ENCODE results near the gene LYZL4.

DNA sequence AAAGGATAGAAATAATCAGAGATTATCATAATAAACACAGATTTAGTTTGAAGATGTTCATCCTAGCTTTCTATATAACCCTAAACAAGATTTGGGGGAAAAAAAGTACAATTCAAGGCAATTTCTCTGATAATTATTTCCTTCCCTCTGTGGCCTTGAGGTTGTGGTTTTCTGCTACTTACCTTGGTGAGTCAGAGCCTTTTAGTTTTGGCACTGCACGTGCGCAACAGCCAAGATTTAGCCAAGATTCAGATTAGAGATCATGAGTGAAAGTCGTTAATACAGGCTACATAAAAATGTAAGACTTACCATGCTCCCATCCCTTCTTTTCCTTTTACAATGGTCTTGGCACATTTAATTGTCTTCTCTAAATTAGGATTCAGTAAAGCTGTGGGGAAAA lies 6.7 kb downstream of the LYZL4 start:
- TF ChIP-seq, protein P1, sequence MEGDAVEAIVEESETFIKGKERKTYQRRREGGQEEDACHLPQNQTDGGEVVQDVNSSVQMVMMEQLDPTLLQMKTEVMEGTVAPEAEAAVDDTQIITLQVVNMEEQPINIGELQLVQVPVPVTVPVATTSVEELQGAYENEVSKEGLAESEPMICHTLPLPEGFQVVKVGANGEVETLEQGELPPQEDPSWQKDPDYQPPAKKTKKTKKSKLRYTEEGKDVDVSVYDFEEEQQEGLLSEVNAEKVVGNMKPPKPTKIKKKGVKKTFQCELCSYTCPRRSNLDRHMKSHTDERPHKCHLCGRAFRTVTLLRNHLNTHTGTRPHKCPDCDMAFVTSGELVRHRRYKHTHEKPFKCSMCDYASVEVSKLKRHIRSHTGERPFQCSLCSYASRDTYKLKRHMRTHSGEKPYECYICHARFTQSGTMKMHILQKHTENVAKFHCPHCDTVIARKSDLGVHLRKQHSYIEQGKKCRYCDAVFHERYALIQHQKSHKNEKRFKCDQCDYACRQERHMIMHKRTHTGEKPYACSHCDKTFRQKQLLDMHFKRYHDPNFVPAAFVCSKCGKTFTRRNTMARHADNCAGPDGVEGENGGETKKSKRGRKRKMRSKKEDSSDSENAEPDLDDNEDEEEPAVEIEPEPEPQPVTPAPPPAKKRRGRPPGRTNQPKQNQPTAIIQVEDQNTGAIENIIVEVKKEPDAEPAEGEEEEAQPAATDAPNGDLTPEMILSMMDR (IDR thresholded peaks at IDR 0.05 in 4 of 5, conservative IDR thresholded peaks at IDR 0.05 in 1 of 5): no peak
- no peak for TF ChIP-seq POLR2A (IDR thresholded peaks at IDR 0.05)

All from gastrocnemius medialis (tissue), 4 donors.